Tibial nerve (tissue), 4 donors: ENCODE data around the gene RAD50. TPM values are rescaled to one million over a fixed set of nuclear protein-coding genes. Genes with fewer than 3 reads are reported as not detected.

ENCODE experiments used
- DNase-seq, 2 donors: peaks; one replicate each; pipeline ENCODE4 v3.0.0-alpha.2; 2019; ENCODE audit warnings: low spot score in 2 of 2
- H3K27ac ChIP-seq, 4 donors: fragments of 200-600 bp; sonication (generic) in 3 of 4; one replicate each; pipeline ENCODE4 v1.5.1; 2017 to 2019; ENCODE audit warnings: mild to moderate bottlenecking in 1 of 4
- H3K27me3 ChIP-seq, 2 donors: fragments of 200-600 bp; sonication (generic) in 1 of 2; one replicate each; pipeline versions ENCODE4 v1.5.1 to v1.6.0; 2017 to 2019
- H3K36me3 ChIP-seq, 3 donors: fragments of 200-600 bp; sonication (generic); one replicate each; pipeline ENCODE4 v1.5.1; 2018 to 2019
- H3K4me1 ChIP-seq, 4 donors: fragments of 200-600 bp; sonication (generic) in 3 of 4; one replicate each; pipeline ENCODE4 v1.5.1; 2017 to 2019
- H3K4me3 ChIP-seq, 4 donors: fragments of 200-600 bp; sonication (generic) in 3 of 4; one replicate each; pipeline ENCODE4 v1.5.1; 2017 to 2019; ENCODE audit warnings: mild to moderate bottlenecking in 1 of 4, moderate library complexity in 1 of 4
- H3K9me3 ChIP-seq, 4 donors: fragments of 200-600 bp; sonication (generic) in 3 of 4; one replicate each; pipeline ENCODE4 v1.5.1; 2017 to 2019
- EP300 ChIP-seq, 2 donors: sonication (generic); formaldehyde crosslinking; IDR thresholded peaks; one replicate each; pipeline ENCODE4 v1.6.1; 2017; ENCODE audit warnings: antibody characterized with exemption in 2 of 2, mild to moderate bottlenecking in 1 of 2
- POLR2A ChIP-seq, 2 donors: fragments of 450-650 bp; IDR thresholded peaks; one replicate each; pipeline ENCODE4 v1.6.1; 2017; ENCODE audit warnings: antibody characterized with exemption in 2 of 2, mild to moderate bottlenecking in 2 of 2, moderate library complexity in 2 of 2
- WGBS, 2 donors: methylation state at CpG; one replicate each; pipeline ENCODE4 v1.1.5; 2018; 5-methylcytosine and 5-hydroxymethylcytosine counted together
- total RNA-seq, 4 donors: library from RNA; depleted of rRNA; stranded (reverse); fragments of >200 nt; gene quantifications; one replicate each; pipeline ENCODE4 v1.1.0, GENCODE V29; 2016
- TF ChIP-seq, protein P1 (sequence below), 5 experiments: fragments of 200-600 bp in 3 of 5; fragments of 450-650 bp in 2 of 5; sonication (generic) in 3 of 5; IDR thresholded peaks; one replicate each; pipeline ENCODE4 v1.5.1; 2016 to 2019; ENCODE audit warnings: antibody characterized with exemption in 5 of 5, mild to moderate bottlenecking in 3 of 5, moderate library complexity in 2 of 5

RAD50 gene
- total RNA-seq, 4 donors from 2014 or later: 36.5 to 40.5 (median 39.2) TPM

DNA sequence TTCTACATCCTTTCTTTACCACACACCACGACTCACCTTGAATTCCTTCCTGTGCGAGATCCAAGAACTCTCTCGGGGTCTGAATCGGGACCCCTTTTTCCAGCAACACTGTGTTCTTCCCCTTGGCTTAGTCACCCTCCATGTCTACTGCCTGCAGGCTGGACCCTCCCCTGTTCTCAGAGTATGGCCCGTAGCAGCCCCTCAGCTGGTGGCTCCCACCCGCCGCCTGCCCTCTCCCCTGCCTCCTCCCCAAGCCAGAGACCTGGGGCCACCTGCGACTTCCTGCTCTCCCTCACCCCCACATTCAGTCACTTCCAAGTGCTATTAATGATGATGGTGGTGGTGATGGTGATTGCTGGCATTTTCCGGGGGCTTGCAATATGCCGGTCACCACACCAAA is 110.5 kb downstream of the RAD50 start:
- no peaks in the 10 kb centered on the region for H3K36me3 ChIP-seq
- peaks cover 0 to 24% (median 8%) of the 10 kb centered on the region in 4 donors for H3K4me1 ChIP-seq
- no peak overlapping the region for H3K27ac ChIP-seq
- WGBS, 2 donors: 89 to 90% methylated on average over 10 of the region's 10 CpGs
- H3K4me3 ChIP-seq: no peak overlapping the region
- H3K9me3 ChIP-seq: no peaks in the 10 kb centered on the region
- TF ChIP-seq EP300 (IDR thresholded peaks at IDR 0.05) (no peak), POLR2A (IDR thresholded peaks at IDR 0.05) (no peak)
- TF ChIP-seq, protein P1, sequence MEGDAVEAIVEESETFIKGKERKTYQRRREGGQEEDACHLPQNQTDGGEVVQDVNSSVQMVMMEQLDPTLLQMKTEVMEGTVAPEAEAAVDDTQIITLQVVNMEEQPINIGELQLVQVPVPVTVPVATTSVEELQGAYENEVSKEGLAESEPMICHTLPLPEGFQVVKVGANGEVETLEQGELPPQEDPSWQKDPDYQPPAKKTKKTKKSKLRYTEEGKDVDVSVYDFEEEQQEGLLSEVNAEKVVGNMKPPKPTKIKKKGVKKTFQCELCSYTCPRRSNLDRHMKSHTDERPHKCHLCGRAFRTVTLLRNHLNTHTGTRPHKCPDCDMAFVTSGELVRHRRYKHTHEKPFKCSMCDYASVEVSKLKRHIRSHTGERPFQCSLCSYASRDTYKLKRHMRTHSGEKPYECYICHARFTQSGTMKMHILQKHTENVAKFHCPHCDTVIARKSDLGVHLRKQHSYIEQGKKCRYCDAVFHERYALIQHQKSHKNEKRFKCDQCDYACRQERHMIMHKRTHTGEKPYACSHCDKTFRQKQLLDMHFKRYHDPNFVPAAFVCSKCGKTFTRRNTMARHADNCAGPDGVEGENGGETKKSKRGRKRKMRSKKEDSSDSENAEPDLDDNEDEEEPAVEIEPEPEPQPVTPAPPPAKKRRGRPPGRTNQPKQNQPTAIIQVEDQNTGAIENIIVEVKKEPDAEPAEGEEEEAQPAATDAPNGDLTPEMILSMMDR (IDR thresholded peaks at IDR 0.05): no peak
- peaks cover 0 to 3% of the 10 kb centered on the region in 2 donors for H3K27me3 ChIP-seq
- DNase-seq: no peak

DNA sequence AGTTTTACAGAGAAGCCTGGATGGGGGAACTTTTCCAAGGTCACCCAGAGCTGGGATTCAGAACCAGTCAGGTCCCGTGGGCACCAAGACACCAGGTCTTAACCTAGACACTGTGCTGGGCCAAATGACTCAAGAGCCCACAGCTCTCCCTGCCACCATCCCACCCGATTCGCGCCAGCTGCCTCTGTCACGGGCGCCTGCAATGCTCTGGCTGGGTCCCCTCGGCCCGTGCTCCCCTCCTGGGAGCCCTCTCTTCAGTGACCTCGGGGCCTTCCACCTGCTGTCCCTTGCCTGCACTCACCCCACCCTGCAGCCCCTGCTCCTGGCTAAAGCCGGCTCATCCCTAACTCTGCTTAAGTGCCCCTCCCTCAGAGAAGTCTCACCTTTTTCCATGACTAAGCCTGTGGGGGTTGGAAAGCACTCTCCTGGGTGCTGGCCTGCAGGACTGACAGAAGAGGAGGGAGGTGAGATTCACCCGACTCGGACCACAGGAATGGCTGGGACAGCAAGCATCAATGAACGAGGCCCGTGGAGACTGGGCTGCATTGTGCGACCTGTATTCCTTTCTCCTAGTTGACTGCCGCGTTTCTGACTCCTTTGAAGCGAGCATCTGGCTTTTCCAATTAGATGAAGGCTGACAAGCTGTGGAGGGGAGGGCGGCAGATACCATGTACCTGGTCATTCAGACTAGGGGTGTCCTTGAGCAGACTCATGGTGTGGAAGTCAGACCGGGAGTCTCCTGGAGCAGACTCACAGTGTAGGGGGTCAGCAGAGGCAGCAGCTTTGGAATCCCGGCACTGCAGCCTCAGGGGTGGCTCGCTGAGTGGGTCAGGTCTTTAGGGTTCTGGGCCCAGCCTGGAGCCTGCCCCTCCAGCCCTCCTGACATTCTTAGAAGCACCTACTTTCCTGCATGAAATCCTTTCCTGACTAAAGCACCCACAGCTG is 111.3 kb downstream of the RAD50 start:
- Histone ChIP-seq H3K36me3 (no peaks in the 10 kb centered on the region), H3K27ac (no peak overlapping the region), H3K27me3 (peaks cover 0 to 3% of the 10 kb centered on the region in 2 donors), H3K4me1 (peaks cover 0 to 20% (median 8%) of the 10 kb centered on the region in 4 donors), H3K4me3 (no peak overlapping the region), H3K9me3 (no peaks in the 10 kb centered on the region)
- WGBS, 2 donors: 75 to 81% methylated on average over 22 of the region's 22 CpGs
- DNase-seq: no peak
- no peak for TF ChIP-seq EP300 (IDR thresholded peaks at IDR 0.05)
- no peak for TF ChIP-seq POLR2A (IDR thresholded peaks at IDR 0.05)
- TF ChIP-seq, protein P1 (IDR thresholded peaks at IDR 0.05): no peak

DNA sequence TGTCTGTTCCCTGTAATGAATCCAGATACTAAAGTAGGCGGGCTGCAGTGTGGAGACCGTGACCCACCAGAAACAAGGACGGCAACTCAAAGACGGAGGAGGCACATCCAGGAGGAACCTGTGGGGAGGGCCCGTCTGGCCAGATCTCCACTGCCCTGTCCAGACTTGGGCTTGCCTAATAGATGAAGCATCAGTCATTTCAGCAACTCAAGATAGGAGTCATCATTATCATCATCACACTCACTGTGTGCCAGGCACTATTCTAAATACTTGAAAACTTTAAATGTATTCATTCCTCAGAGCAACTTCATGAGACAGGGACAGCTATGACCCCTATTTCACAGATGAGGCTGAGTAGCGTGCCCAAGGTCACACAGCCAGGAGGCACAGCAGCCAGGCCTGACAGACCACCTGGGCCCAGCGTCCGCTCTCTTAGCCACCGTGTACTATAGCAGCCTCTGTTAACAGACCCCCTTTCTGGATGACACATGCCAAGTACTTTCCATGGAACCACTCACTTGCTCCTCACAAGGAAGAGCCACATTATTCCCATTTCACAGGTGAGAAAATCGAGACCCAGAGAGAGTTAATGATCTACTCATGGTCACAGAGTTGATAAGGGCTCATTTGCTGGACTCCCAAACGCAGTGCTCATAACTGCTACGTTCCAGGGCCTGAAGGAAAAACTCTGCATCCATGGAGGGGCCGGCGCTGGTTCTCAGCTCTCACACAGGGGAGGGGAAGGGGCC is 112.1 kb downstream of the RAD50 start:
- Histone ChIP-seq H3K4me1 (peaks cover 0 to 15% (median 3%) of the 10 kb centered on the region in 4 donors), H3K36me3 (no peaks in the 10 kb centered on the region), H3K9me3 (no peaks in the 10 kb centered on the region), H3K27me3 (peaks cover 0 to 3% of the 10 kb centered on the region in 2 donors), H3K4me3 (no peak overlapping the region), H3K27ac (no peak overlapping the region)
- 88 to 90% methylated on average over 14 of the region's 14 CpGs for WGBS, 2 donors
- TF ChIP-seq, protein P1 (IDR thresholded peaks at IDR 0.05): no peak
- TF ChIP-seq POLR2A (IDR thresholded peaks at IDR 0.05) (no peak), EP300 (IDR thresholded peaks at IDR 0.05) (no peak)
- no peak for DNase-seq

DNA sequence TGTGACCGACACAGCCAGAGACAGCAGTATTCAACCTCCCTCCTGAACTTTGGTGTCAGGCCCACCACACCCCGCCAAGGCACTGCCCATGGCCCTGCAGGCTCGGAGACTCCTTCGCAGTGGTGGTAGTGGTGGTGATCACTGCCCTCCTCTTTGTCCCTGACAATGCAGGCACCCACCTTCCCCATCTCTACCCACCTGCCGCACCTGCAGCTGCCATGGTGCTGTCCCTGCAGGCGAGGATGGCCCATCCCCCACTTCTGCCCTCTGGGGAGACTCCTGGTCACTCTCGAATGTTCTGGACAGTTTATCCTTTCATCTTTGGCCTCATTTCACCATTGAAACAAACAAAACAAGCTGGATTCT is 112.7 kb downstream of the RAD50 start:
- Histone ChIP-seq H3K4me3 (no peak overlapping the region), H3K36me3 (no peaks in the 10 kb centered on the region), H3K27me3 (peaks cover 0 to 3% of the 10 kb centered on the region in 2 donors), H3K9me3 (no peaks in the 10 kb centered on the region), H3K4me1 (peaks cover 0 to 15% (median 2%) of the 10 kb centered on the region in 4 donors), H3K27ac (no peak overlapping the region)
- DNase-seq: no peak
- WGBS, 2 donors: 80 to 88% methylated on average over 7 of the region's 7 CpGs
- TF ChIP-seq POLR2A (IDR thresholded peaks at IDR 0.05) (no peak), EP300 (IDR thresholded peaks at IDR 0.05) (no peak)
- TF ChIP-seq, protein P1 (IDR thresholded peaks at IDR 0.05): no peak
